Uterus (tissue), 2 donors: ENCODE measurements around the gene TCTN3.

ENCODE experiments used
- POLR2A ChIP-seq, 2 donors: fragments of 450-650 bp; IDR thresholded peaks; one replicate each; pipeline ENCODE4 v1.6.1; 2016; ENCODE audit warnings: antibody characterized with exemption in 2 of 2, mild to moderate bottlenecking in 1 of 2, moderate library complexity in 1 of 2
- TF ChIP-seq, protein P1 (sequence below), 4 experiments: fragments of 200-600 bp in 2 of 4; fragments of 450-650 bp in 2 of 4; sonication (generic) in 2 of 4; IDR thresholded peaks; one replicate each; pipeline ENCODE4 v1.5.1; 2016 to 2019; ENCODE audit warnings: antibody characterized with exemption in 4 of 4, mild to moderate bottlenecking in 2 of 4, moderate library complexity in 1 of 4

GRCh38 chr10:95694665-95695064 is 938 bp upstream of the TCTN3 start:
- TF ChIP-seq, protein P1, sequence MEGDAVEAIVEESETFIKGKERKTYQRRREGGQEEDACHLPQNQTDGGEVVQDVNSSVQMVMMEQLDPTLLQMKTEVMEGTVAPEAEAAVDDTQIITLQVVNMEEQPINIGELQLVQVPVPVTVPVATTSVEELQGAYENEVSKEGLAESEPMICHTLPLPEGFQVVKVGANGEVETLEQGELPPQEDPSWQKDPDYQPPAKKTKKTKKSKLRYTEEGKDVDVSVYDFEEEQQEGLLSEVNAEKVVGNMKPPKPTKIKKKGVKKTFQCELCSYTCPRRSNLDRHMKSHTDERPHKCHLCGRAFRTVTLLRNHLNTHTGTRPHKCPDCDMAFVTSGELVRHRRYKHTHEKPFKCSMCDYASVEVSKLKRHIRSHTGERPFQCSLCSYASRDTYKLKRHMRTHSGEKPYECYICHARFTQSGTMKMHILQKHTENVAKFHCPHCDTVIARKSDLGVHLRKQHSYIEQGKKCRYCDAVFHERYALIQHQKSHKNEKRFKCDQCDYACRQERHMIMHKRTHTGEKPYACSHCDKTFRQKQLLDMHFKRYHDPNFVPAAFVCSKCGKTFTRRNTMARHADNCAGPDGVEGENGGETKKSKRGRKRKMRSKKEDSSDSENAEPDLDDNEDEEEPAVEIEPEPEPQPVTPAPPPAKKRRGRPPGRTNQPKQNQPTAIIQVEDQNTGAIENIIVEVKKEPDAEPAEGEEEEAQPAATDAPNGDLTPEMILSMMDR (IDR thresholded peaks at IDR 0.05): no peak
- no peak for TF ChIP-seq POLR2A (IDR thresholded peaks at IDR 0.05)
